Activated T-helper 2 cell treated with anti-CD3 and anti-CD28 coated beads, Interferon-gamma antibody, Interleukin-2, Interleukin-4, amounts not matched to agents 10 μg/mL and 5 μg/mL and 100 μg/mL, durations not matched to agents 14 hours and 24 hours and 36 hours (primary cell): ENCODE measurements around the gene PLAU. TPM values are rescaled to one million over a fixed set of nuclear protein-coding genes. Genes with fewer than 3 reads are reported as not detected.
"Not testable (repeated sequence)": the region's sequence is repeated elsewhere in the genome, so short reads cannot be mapped to it uniquely, and the experiment has no call there.

ENCODE experiments used
- DNase-seq: peaks from one replicate; pipeline ENCODE4 v3.0.0; 2021; ENCODE audit warnings: low spot score
- H3K27ac Mint-ChIP-seq: one replicate; pipeline ENCODE4 v1.8.0; 2021; ENCODE audit warnings: mixed read lengths
- H3K27me3 Mint-ChIP-seq: one replicate; pipeline ENCODE4 v1.8.0; 2021; ENCODE audit warnings: low read depth, mixed read lengths
- H3K36me3 Mint-ChIP-seq: one replicate; pipeline ENCODE4 v1.8.0; 2021; ENCODE audit warnings: low read depth, mixed read lengths
- H3K4me1 Mint-ChIP-seq: one replicate; pipeline ENCODE4 v1.8.0; 2021; ENCODE audit warnings: low read depth, mixed read lengths
- H3K4me3 Mint-ChIP-seq: one replicate; pipeline ENCODE4 v1.8.0; 2021; ENCODE audit warnings: low read depth, mild to moderate bottlenecking, moderate library complexity, mixed read lengths
- H3K9me3 Mint-ChIP-seq: one replicate; pipeline ENCODE4 v1.8.0; 2021; ENCODE audit warnings: mixed read lengths
- intact Hi-C: fragments of 100-400 bp; cut with micrococcal nuclease; formaldehyde crosslinking; loops from one replicate; pipeline ENCODE4 v1.15.1; 2023
- total RNA-seq: library from RNA; stranded (reverse); gene quantifications from 2 replicates; pipeline ENCODE4 v1.2.3, GENCODE V29; 2022

The PLAU gene
- total RNA-seq, 1 donor from 2014 or later, result 1.8 TPM

GRCh38 chr10:73956476-73957359, 45.8 kb downstream of the PLAU start:
- H3K4me1 Mint-ChIP-seq, result peaks cover 44% of the 10 kb centered on the region
- H3K27me3 Mint-ChIP-seq, result no peaks in the 10 kb centered on the region
- peak overlapping the region; percentile 85 for H3K27ac Mint-ChIP-seq
- peak; percentile 35 for DNase-seq
- intact Hi-C loops, result loop anchor here (1.0 to 5.0 kb wide), 6 partner anchors 16 to 122 kb away; no protein-coding TSS in a partner anchor
- peak overlapping the region; percentile 57 for H3K4me3 Mint-ChIP-seq
- no peaks in the 10 kb centered on the region for H3K36me3 Mint-ChIP-seq
- no peaks in the 10 kb centered on the region for H3K9me3 Mint-ChIP-seq

DNA sequence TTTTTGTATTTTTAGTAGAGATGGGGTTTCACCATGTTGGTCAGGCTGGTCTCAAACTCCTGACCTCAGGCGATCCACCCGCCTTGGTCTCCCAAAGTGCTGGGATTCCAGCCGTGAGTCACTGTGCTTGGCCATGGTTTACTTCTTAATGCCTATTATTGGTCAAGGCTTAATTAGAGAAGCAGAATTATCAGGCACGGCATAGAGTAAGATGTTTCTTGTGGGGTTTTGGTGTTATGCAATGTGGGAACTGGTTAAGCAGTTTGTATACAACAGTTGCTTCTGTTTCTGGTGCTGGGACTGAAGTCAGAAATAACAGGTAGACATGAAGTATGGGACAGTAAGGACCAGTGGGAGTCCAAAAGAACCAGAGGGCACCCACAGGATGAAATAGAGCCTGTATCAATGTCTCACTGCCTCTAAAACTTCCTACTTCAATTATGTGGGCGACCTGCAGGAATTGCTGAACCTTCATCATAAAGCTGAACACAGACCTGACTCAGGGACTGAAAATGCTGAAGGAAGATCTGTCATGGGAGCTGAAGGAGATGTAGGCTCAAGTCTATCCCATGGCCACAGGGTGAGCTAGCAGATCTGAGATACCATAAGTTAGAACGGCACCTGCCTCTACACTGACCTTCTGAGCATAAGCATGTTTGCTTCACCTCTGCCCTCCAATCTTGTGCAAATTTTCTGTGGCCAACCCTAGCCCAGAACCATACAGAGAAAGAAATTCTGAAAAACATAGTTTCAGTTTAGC, 48.7 kb downstream of the PLAU start:
- DNase-seq, result no peak
- Mint-ChIP-seq H3K9me3 (no peaks in the 10 kb centered on the region), H3K4me1 (peaks cover 38% of the 10 kb centered on the region), H3K36me3 (no peaks in the 10 kb centered on the region), H3K27me3 (peaks cover 5% of the 10 kb centered on the region), H3K4me3 (no peak overlapping the region), H3K27ac (no peak overlapping the region)
- intact Hi-C loops, result loop anchor here (5.0 kb wide), 1 partner anchor 72 kb away; no protein-coding TSS in a partner anchor

DNA sequence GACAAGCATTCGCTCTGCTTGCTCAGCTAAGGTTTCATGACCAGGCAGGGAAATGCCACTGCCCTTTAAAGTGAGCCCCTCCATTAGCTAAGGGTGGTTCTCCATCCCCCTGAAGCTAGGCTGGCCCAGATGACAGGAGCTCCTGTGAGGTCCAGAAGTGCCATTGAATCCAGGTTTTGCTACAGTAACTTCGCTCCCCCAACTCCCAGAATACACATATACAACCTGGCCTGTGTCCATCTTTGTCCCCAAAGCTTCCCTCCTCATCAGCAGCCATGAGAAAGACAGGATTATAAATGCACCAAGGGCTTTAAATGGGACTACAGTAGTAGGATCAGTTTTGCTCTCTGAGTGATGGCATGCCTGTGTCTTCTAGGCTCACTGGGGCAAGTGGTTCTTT, 51.5 kb downstream of the PLAU start:
- no peak overlapping the region for H3K27ac Mint-ChIP-seq
- H3K4me1 Mint-ChIP-seq, result peaks cover 21% of the 10 kb centered on the region
- H3K9me3 Mint-ChIP-seq, result no peaks in the 10 kb centered on the region
- H3K4me3 Mint-ChIP-seq, result no peak overlapping the region
- H3K36me3 Mint-ChIP-seq, result no peaks in the 10 kb centered on the region
- peaks cover 18% of the 10 kb centered on the region for H3K27me3 Mint-ChIP-seq
- intact Hi-C loops, result no loop called here
- DNase-seq, result no peak

DNA sequence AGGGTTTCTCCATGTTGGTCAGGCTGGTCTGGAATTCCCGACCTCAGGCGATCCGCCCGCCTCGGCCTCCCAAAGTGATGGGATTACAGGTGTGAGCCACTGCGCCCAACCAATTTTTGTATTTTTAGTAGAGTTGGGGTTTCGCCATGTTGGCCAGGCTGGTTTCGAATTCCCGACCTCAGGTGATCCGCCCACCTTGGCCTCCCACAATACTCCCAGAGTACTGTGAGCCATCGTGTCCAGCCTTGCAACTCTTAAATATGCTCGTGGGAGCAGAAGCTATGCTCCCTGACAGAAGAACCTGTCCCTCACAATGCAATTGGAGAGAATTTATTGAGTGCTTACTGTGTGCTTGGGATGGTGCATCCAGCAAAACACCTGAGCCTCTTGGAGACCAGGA, 52.6 kb downstream of the PLAU start:
- H3K4me3 Mint-ChIP-seq, H3K27ac Mint-ChIP-seq, DNase-seq, H3K9me3 Mint-ChIP-seq, intact Hi-C loops, H3K36me3 Mint-ChIP-seq: not testable (repeated sequence)
- H3K4me1 Mint-ChIP-seq, result peaks cover 20% of the 10 kb centered on the region
- H3K27me3 Mint-ChIP-seq, result peaks cover 22% of the 10 kb centered on the region

- intact Hi-C loops, result no loop called here
- Mint-ChIP-seq H3K9me3 (no peaks in the 10 kb centered on the region), H3K27ac (no peak overlapping the region), H3K4me1 (peaks cover 10% of the 10 kb centered on the region), H3K36me3 (no peaks in the 10 kb centered on the region), H3K27me3 (peaks cover 22% of the 10 kb centered on the region), H3K4me3 (no peak overlapping the region)
- DNase-seq, result no peak
These were observed 53.8 kb downstream of the PLAU start for GRCh38 chr10:73964743-73965142.

DNA sequence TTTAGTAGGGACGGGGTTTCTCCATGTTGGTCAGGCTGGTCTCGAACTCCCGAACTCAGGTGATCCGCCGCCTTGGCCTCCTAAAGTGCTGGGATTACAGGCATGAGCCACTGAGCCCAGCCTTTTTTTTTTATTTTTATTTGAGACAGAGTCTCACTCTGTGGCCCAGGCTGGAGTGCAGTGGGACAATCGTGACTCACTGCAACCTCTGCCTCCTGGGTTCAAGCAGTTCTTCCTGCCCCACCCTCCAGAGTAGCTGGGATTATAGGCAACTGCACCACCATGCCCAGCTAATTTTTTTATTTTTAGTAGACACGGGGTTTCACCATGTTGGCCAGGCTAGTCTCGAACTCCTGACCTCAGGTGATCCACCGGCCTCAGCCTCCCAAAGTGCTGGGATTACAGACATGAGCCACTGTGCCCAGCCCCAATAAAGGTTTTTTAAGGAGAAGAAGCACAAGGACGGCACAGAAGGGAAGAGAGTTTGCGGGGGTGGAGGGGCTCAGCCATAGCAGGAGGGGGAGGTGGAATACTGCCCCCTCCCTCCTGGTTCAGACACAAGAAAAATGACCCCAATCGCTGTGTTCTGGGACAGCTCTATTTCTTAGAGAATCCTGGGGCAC, 54.4 kb downstream of the PLAU start:
- H3K4me1 Mint-ChIP-seq, intact Hi-C loops, DNase-seq, H3K9me3 Mint-ChIP-seq, H3K27ac Mint-ChIP-seq, H3K4me3 Mint-ChIP-seq, H3K36me3 Mint-ChIP-seq: not testable (repeated sequence)
- peaks cover 22% of the 10 kb centered on the region for H3K27me3 Mint-ChIP-seq

DNA sequence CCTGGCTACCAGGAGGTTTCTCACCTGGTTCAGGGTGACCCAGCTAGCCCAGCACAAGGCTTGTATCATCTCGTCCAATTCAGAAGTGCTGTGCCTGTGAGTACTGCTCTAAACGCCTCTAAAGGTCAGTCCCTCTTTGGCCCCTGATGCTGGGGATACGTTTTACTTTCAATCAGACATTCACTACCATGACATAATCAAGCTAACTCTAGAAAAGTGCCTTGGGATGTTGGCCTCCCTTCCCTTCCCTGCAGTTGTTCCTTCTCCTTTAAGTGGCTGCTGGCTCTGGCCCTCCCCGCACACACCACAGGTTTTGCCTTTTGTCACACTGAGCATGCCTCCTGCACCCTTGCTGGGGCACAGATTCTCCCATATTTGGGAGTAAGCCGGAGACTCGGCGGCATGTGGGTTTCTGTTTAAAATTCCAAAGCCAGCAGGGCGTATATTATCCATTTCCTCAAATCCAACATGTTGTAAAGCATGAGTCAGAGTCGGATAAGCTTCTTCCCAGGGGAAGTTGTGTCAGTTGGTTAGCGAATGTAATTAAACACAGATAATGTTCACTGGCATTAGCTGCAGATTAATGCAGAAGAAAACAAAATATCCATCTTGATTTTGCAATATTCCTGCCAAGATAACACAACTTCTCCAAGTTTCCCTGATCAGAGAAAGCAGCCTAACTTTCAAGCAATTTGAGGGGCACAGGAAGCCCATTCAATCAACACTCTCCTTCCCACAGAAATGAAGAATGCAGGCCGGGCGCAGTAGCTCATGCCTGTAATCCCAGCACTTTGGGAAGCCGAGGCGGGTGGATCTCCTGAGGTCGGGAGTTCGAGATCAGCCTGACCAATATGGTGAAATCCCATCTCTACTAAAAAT, 55.2 kb downstream of the PLAU start:
- Mint-ChIP-seq H3K36me3 (no peaks in the 10 kb centered on the region), H3K4me1 (peaks cover 3% of the 10 kb centered on the region), H3K27ac (no peak overlapping the region), H3K9me3 (no peaks in the 10 kb centered on the region), H3K27me3 (peaks cover 27% of the 10 kb centered on the region), H3K4me3 (no peak overlapping the region)
- intact Hi-C loops, result no loop called here
- no peak for DNase-seq

GRCh38 chr10:73967022-73967429, 56.1 kb downstream of the PLAU start:
- no peaks in the 10 kb centered on the region for H3K9me3 Mint-ChIP-seq
- no peaks in the 10 kb centered on the region for H3K36me3 Mint-ChIP-seq
- no peak overlapping the region for H3K27ac Mint-ChIP-seq
- H3K27me3 Mint-ChIP-seq, result peaks cover 32% of the 10 kb centered on the region
- DNase-seq, result no peak
- no peak overlapping the region for H3K4me3 Mint-ChIP-seq
- H3K4me1 Mint-ChIP-seq, result peaks cover 3% of the 10 kb centered on the region
- intact Hi-C loops, result no loop called here

Other genes starting within 250 kb of the PLAU start
- 18.2 and 18.8 TPM in 2 replicates for gene AGAP5, start 213.0 kb upstream of the PLAU start, total RNA-seq
- 119 TPM in 2 replicates for gene SEC24C, start 166.8 kb upstream of the PLAU start, total RNA-seq
- gene CHCHD1, start 129.1 kb upstream of the PLAU start, total RNA-seq, result 33.0 and 35.2 TPM in 2 replicates
- 50.0 and 55.3 TPM in 2 replicates for gene ZSWIM8, start 125.5 kb upstream of the PLAU start, total RNA-seq
- 46.5 and 46.9 TPM in 2 replicates for gene NDST2, start 99.5 kb upstream of the PLAU start, total RNA-seq
- gene CAMK2G, start 36.6 kb upstream of the PLAU start, total RNA-seq, result 25.8 and 26.4 TPM in 2 replicates
- 24.4 TPM in 2 replicates for gene VCL, start 87.0 kb downstream of the PLAU start, total RNA-seq
- 46.0 and 46.9 TPM in 2 replicates for gene AP3M1, start 239.7 kb downstream of the PLAU start, total RNA-seq
- 64.2 and 64.5 TPM in 2 replicates for gene ADK, start 240.1 kb downstream of the PLAU start, total RNA-seq